H9 (cell line): ENCODE measurements around the gene NUP37. TPM values are rescaled to one million over a fixed set of nuclear protein-coding genes. Genes with fewer than 3 reads are reported as not detected.

ENCODE experiments used
- DNase-seq: peaks from one replicate; pipeline ENCODE4 v3.0.0-alpha.2; 2017
- H2AFZ ChIP-seq: one replicate; pipeline ENCODE4 v1.6.1; 2013; ENCODE audit warnings: mild to moderate bottlenecking, low read length, control low read depth, moderate library complexity
- H2AK5ac ChIP-seq: 2 replicates; pipeline ENCODE4 v1.6.1; 2013; ENCODE audit warnings: low read length, control low read depth, mixed read lengths; ENCODE audit not compliant: insufficient read length
- H2BK120ac ChIP-seq: one replicate; pipeline ENCODE4 v1.6.1; 2013; ENCODE audit warnings: low read depth, mild to moderate bottlenecking, low read length, control low read depth, inconsistent platforms; ENCODE audit not compliant: poor library complexity, severe bottlenecking
- H2BK12ac ChIP-seq: 2 replicates; pipeline ENCODE4 v1.6.1; 2013; ENCODE audit warnings: low read length, control low read depth, mixed read lengths, low read depth; ENCODE audit not compliant: insufficient read length
- H2BK15ac ChIP-seq: 2 replicates; pipeline ENCODE4 v1.6.1; 2013; ENCODE audit warnings: low read depth, low read length, control low read depth
- H2BK20ac ChIP-seq: one replicate; pipeline ENCODE4 v1.6.1; 2013; ENCODE audit warnings: low read depth, mild to moderate bottlenecking, low read length, control low read depth, inconsistent platforms; ENCODE audit not compliant: poor library complexity, severe bottlenecking
- H2BK5ac ChIP-seq: 2 replicates; pipeline ENCODE4 v1.6.1; 2013; ENCODE audit warnings: low read length, control low read depth, mixed read lengths; ENCODE audit not compliant: insufficient read length
- H3K14ac ChIP-seq: 2 replicates; pipeline ENCODE4 v1.6.1; 2013; ENCODE audit warnings: low read length, control low read depth; ENCODE audit not compliant: insufficient read depth
- H3K18ac ChIP-seq: 2 replicates; pipeline ENCODE4 v1.6.1; 2013; ENCODE audit warnings: low read depth, mild to moderate bottlenecking, mixed read lengths, low read length, control low read depth; ENCODE audit not compliant: insufficient read length
- H3K23ac ChIP-seq: 2 replicates; pipeline ENCODE4 v1.6.1; 2013; ENCODE audit warnings: low read length, control low read depth, mixed read lengths, low read depth; ENCODE audit not compliant: insufficient read length
- H3K23me2 ChIP-seq: 2 replicates; pipeline ENCODE4 v1.6.1; 2013; ENCODE audit warnings: low read depth, mild to moderate bottlenecking, mixed read lengths, low read length, control low read depth; ENCODE audit not compliant: insufficient read length, poor library complexity, severe bottlenecking
- H3K27ac ChIP-seq: 2 replicates; pipeline ENCODE4 v1.5.1; 2013; ENCODE audit warnings: low read length, control low read depth, mixed read lengths, low read depth; ENCODE audit not compliant: insufficient read length
- H3K27me3 ChIP-seq: 2 replicates; pipeline ENCODE4 v1.6.1; 2013; ENCODE audit warnings: low read length, control low read depth, inconsistent platforms; ENCODE audit not compliant: insufficient read depth
- H3K4ac ChIP-seq: 2 replicates; pipeline ENCODE4 v1.6.1; 2013; ENCODE audit warnings: low read depth, mild to moderate bottlenecking, control low read depth, inconsistent platforms, low read length, moderate library complexity
- H3K4me1 ChIP-seq: 2 replicates; pipeline ENCODE4 v1.6.1; 2013; ENCODE audit warnings: low read length, control low read depth, inconsistent platforms; ENCODE audit not compliant: insufficient read depth
- H3K4me2 ChIP-seq: 2 replicates; pipeline ENCODE4 v1.6.1; 2013; ENCODE audit warnings: low read length, control low read depth, mixed read lengths; ENCODE audit not compliant: insufficient read length, insufficient read depth
- H3K56ac ChIP-seq: 2 replicates; pipeline ENCODE4 v1.6.1; 2013; ENCODE audit warnings: low read depth, mild to moderate bottlenecking, mixed read lengths, low read length, control low read depth; ENCODE audit not compliant: insufficient read length
- H3K79me1 ChIP-seq: 2 replicates; pipeline ENCODE4 v1.6.1; 2013; ENCODE audit warnings: low read depth, mild to moderate bottlenecking, moderate library complexity, low read length, control low read depth, inconsistent platforms; ENCODE audit not compliant: insufficient read depth, poor library complexity, severe bottlenecking
- H3K79me2 ChIP-seq: 2 replicates; pipeline ENCODE4 v1.6.1; 2013; ENCODE audit warnings: low read length, control low read depth, inconsistent platforms; ENCODE audit not compliant: insufficient read depth
- H3K9ac ChIP-seq: 2 replicates; pipeline ENCODE4 v1.6.1; 2013; ENCODE audit warnings: low read length, control low read depth, mixed read lengths; ENCODE audit not compliant: insufficient read length; ENCODE audit errors: extremely low read depth
- H3K9me3 ChIP-seq: one replicate; pipeline ENCODE4 v1.6.1; 2013; ENCODE audit warnings: low read depth, low read length, inconsistent platforms; ENCODE audit not compliant: control insufficient read depth
- H3T11ph ChIP-seq: one replicate; pipeline ENCODE4 v1.6.1; 2013; ENCODE audit warnings: mild to moderate bottlenecking, low read length, control low read depth, inconsistent platforms
- H4K20me1 ChIP-seq: one replicate; pipeline ENCODE4 v1.6.1; 2013; ENCODE audit not compliant: control insufficient read depth, insufficient read length, insufficient read depth
- H4K5ac ChIP-seq: 2 replicates; pipeline ENCODE4 v1.6.1; 2013; ENCODE audit warnings: low read depth, mild to moderate bottlenecking, mixed read lengths, low read length, control low read depth; ENCODE audit not compliant: insufficient read length
- H4K8ac ChIP-seq: replicated peaks from 2 replicates; pipeline ENCODE4 v1.6.1; 2013; ENCODE audit warnings: low read length, control low read depth, mixed read lengths, low read depth; ENCODE audit not compliant: insufficient read length
- H4K91ac ChIP-seq: 2 replicates; pipeline ENCODE4 v1.6.1; 2013; ENCODE audit warnings: low read depth, mild to moderate bottlenecking, moderate library complexity, mixed read lengths, low read length, control low read depth; ENCODE audit not compliant: insufficient read length
- H3K27ac Mint-ChIP-seq, 3 experiments: 2 replicates in 2 of 3; 3 replicates in 1 of 3; pipeline ENCODE4 v1.8.0; 2020 to 2021; ENCODE audit warnings: mixed read lengths in 3 of 3, mild to moderate bottlenecking in 1 of 3, moderate library complexity in 1 of 3
- H3K27me3 Mint-ChIP-seq: 2 replicates; pipeline ENCODE4 v1.8.0; 2021; ENCODE audit warnings: low read depth, mild to moderate bottlenecking, moderate library complexity, mixed read lengths
- H3K36me3 Mint-ChIP-seq, 3 experiments: 2 replicates in 2 of 3; 3 replicates in 1 of 3; pipeline ENCODE4 v1.8.0; 2020 to 2021; ENCODE audit warnings: low read depth in 3 of 3, mixed read lengths in 3 of 3; ENCODE audit not compliant: insufficient read depth in 1 of 3
- H3K4me1 Mint-ChIP-seq, 2 experiments: 2 replicates each; pipeline ENCODE4 v1.8.0; 2020; ENCODE audit warnings: mixed read lengths in 2 of 2
- H3K4me3 Mint-ChIP-seq, 2 experiments: 2 replicates in 1 of 2; 3 replicates in 1 of 2; pipeline ENCODE4 v1.8.0; 2020 to 2021; ENCODE audit warnings: mild to moderate bottlenecking in 2 of 2, mixed read lengths in 2 of 2, moderate library complexity in 1 of 2
- H3K9me3 Mint-ChIP-seq, 2 experiments: 2 replicates in 1 of 2; 3 replicates in 1 of 2; pipeline ENCODE4 v1.8.0; 2020; ENCODE audit warnings: mild to moderate bottlenecking in 2 of 2, mixed read lengths in 2 of 2, moderate library complexity in 1 of 2
- CTCF ChIP-seq: fragments of 200-600 bp; sonication (generic); conservative IDR thresholded peaks from 3 replicates; pipeline ENCODE4 v1.8.0; 2021; ENCODE audit warnings: antibody characterized with exemption, mild to moderate bottlenecking
- WGBS: extraction: QIAGEN DNeasy Blood & Tissue Kit; methylation state at CpG from one replicate; pipeline ENCODE4 v1.1.7; 2013; ENCODE audit warnings: missing lambda C conversion rate, low lambda C conversion rate, mixed read lengths; ENCODE audit not compliant: insufficient read length; ENCODE audit errors: extremely low coverage; 5-methylcytosine and 5-hydroxymethylcytosine counted together
- long read RNA-seq: library from polyadenylated mRNA; unstranded; transcript quantifications from one replicate; pipeline ENCODE4 v2.0.0, GENCODE V29; 2020
- total RNA-seq: library from RNA; stranded (reverse); gene quantifications from 2 replicates; pipeline ENCODE4 v1.2.1, GENCODE V29; 2021

Gene NUP37
- 62.5 and 62.8 TPM in 2 replicates for total RNA-seq
- long read RNA-seq, transcript NUP37-209 (10 exons, 2,372 nt), result major isoform, 210 of 236 reads
- long read RNA-seq, transcript NUP37-201 (9 exons, 1,203 nt), result minor isoform, 5 of 236 reads
- long read RNA-seq, partial matches to known transcripts, result 4 of 236 reads
- long read RNA-seq, other reads (novel, unspliced or antisense), result 14 of 236 reads

- no peak within 1 kb of the TSS for H3K56ac ChIP-seq
- no peaks in the 10 kb centered on the region for H3K27me3 Mint-ChIP-seq
- no peak within 1 kb of the TSS for H2BK12ac ChIP-seq
- H3K23ac ChIP-seq, result no peak within 1 kb of the TSS
- no peak within 1 kb of the TSS for H2AK5ac ChIP-seq
- H3K27ac ChIP-seq, result peak within 1 kb of the TSS; percentile 38
- H4K5ac ChIP-seq, result no peak within 1 kb of the TSS
- no peak within 1 kb of the TSS for H4K8ac ChIP-seq
- no peak within 1 kb of the TSS for H3K4ac ChIP-seq
- H3K14ac ChIP-seq, result peak within 1 kb of the TSS; percentile 58
- no peak for TF ChIP-seq CTCF
- no peaks in the 10 kb centered on the region for H3K9me3 Mint-ChIP-seq
- DNase-seq, result peak; percentile 96
- peak within 1 kb of the TSS; percentile 89 to 90 for H3K4me3 Mint-ChIP-seq
- H2BK120ac ChIP-seq, result no peak within 1 kb of the TSS
- no peaks in the 10 kb centered on the region for H3K79me1 ChIP-seq
- no peak within 1 kb of the TSS for H3T11ph ChIP-seq
- peaks cover 6 to 30% (median 26%) of the 10 kb centered on the region in 3 experiments; a peak in 5 of 7 replicates for H3K36me3 Mint-ChIP-seq
- no peak within 1 kb of the TSS for H2AFZ ChIP-seq
- H3K18ac ChIP-seq, result peak within 1 kb of the TSS; percentile 35
- H3K9me3 ChIP-seq, result no peaks in the 10 kb centered on the region
- peaks cover 10% of the 10 kb centered on the region for H3K23me2 ChIP-seq
- no peaks in the 10 kb centered on the region for H3K4me1 ChIP-seq
- H2BK20ac ChIP-seq, result no peak within 1 kb of the TSS
- H4K20me1 ChIP-seq, result no peaks in the 10 kb centered on the region
- peak within 1 kb of the TSS; percentile 93 for H3K4me2 ChIP-seq
- peaks cover 15% of the 10 kb centered on the region; the same call in 1 of the 2 replicates for H3K79me2 ChIP-seq
- WGBS, result no CpG with 5 or more reads among the region's 62 CpGs
- no peaks in the 10 kb centered on the region for H3K27me3 ChIP-seq
- H2BK15ac ChIP-seq, result no peak within 1 kb of the TSS
- H3K27ac Mint-ChIP-seq, result peak within 1 kb of the TSS; percentile 92 to 95 (median 93)
- no peak within 1 kb of the TSS for H4K91ac ChIP-seq
- peak within 1 kb of the TSS; percentile 97 for H3K9ac ChIP-seq
- no peak within 1 kb of the TSS for H2BK5ac ChIP-seq
- H3K4me1 Mint-ChIP-seq, result peaks cover 13 to 14% of the 10 kb centered on the region in 2 experiments
Observed at GRCh38 chr12:102119674-102120563, at the start of gene NUP37, which contains the start of gene PARPBP. Gene NUP37 (minus strand): TSS chr12:102120114. CDS start chr12:102118518, 1,596 bp downstream. Gene PARPBP (plus strand): TSS chr12:102120183. CDS start chr12:102123889, 3,706 bp downstream.
